DMS79 treated with DMSO at 0.1 percent for 48 hours (cell line): ENCODE measurements around the gene EDDM13.
"Not testable (repeated sequence)": the region's sequence is repeated elsewhere in the genome, so short reads cannot be mapped to it uniquely, and the experiment has no call there.

Source experiments
- DNase-seq: peaks from one replicate; lab custom pipeline; 2025; lab: John Stamatoyannopoulos, UW

The EDDM13 gene

GRCh38 chr19:56295531-56296455 lies 23.2 kb downstream of the EDDM13 start:
- DNase-seq, result no peak

- no peak for DNase-seq
Observed at GRCh38 chr19:56297010-56297409, 24.5 kb downstream of the EDDM13 start.

GRCh38 chr19:56299688-56300087 lies 27.1 kb downstream of the EDDM13 start:
- no peak for DNase-seq

GRCh38 chr19:56301155-56301554 lies 28.6 kb downstream of the EDDM13 start:
- no peak for DNase-seq

GRCh38 chr19:56301886-56302620 lies 29.5 kb downstream of the EDDM13 start:
- no peak for DNase-seq

GRCh38 chr19:56304243-56304642 lies 31.7 kb downstream of the EDDM13 start:
- no peak for DNase-seq

GRCh38 chr19:56306016-56306415 lies 33.5 kb downstream of the EDDM13 start:
- no peak for DNase-seq

- DNase-seq, result not testable (repeated sequence)
Observed at GRCh38 chr19:56307062-56307461, 34.5 kb downstream of the EDDM13 start.

- DNase-seq, result no peak
Observed at GRCh38 chr19:56308792-56309191, 36.2 kb downstream of the EDDM13 start.

GRCh38 chr19:56309511-56310185 lies 37.1 kb downstream of the EDDM13 start:
- DNase-seq, result no peak

GRCh38 chr19:56310462-56310861 lies 37.9 kb downstream of the EDDM13 start:
- no peak for DNase-seq

- DNase-seq, result no peak
Observed at GRCh38 chr19:56312342-56312741, 39.8 kb downstream of the EDDM13 start.

GRCh38 chr19:56312787-56313657 lies 40.5 kb downstream of the EDDM13 start:
- no peak for DNase-seq

GRCh38 chr19:56314018-56314380 lies 41.5 kb downstream of the EDDM13 start:
- DNase-seq, result no peak

GRCh38 chr19:56314381-56315076 lies 42.0 kb downstream of the EDDM13 start, which contains the start of gene ZSCAN5A:
Gene ZSCAN5A, minus strand, starts transcription at chr19:56314839. Its CDS starts 89,793 bp downstream, at chr19:56225046.
- DNase-seq, result peak; percentile 99

- peak; percentile 99 for DNase-seq
Observed at GRCh38 chr19:56315077-56315828, 42.7 kb downstream of the EDDM13 start.

- DNase-seq, result no peak
Observed at GRCh38 chr19:56316728-56317127, 44.2 kb downstream of the EDDM13 start.

- DNase-seq, result no peak
Observed at GRCh38 chr19:56317749-56318148, 45.2 kb downstream of the EDDM13 start.

- DNase-seq, result no peak
Observed at GRCh38 chr19:56319991-56320390, 47.4 kb downstream of the EDDM13 start.
